Activated CD4-positive, alpha-beta memory T cell treated with anti-CD3 and anti-CD28 coated beads, Interleukin-2, amount 10 ng/mL, durations not matched to agents 7 days and 5 days (primary cell): Measurements from ENCODE around the gene FMN1. TPM values are rescaled to one million over a fixed set of nuclear protein-coding genes. Genes with fewer than 3 reads are reported as not detected.
"Not testable (repeated sequence)": the region's sequence is repeated elsewhere in the genome, so short reads cannot be mapped to it uniquely, and the experiment has no call there.

Experiments used
- CTCF ChIA-PET: fragments of 350-600 bp; sonication (Branson Sonifier 250); formaldehyde crosslinking; loops from one replicate; lab custom pipeline; 2021; ENCODE audit warnings: antibody characterized with exemption, inconsistent platforms; lab: Charles Lee
- POLR2A ChIA-PET: fragments of 350-600 bp; sonication (Branson Sonifier 250); formaldehyde crosslinking; loops from one replicate; lab custom pipeline; 2021; ENCODE audit warnings: antibody characterized with exemption; lab: Charles Lee
- DNase-seq: peaks from one replicate; pipeline ENCODE4 v3.0.0-alpha.2; 2020
- H3K27ac Mint-ChIP-seq: one replicate; pipeline ENCODE4 v1.8.0; 2021; ENCODE audit warnings: mild to moderate bottlenecking, mixed read lengths
- H3K27me3 Mint-ChIP-seq: one replicate; pipeline ENCODE4 v1.8.0; 2021; ENCODE audit warnings: mixed read lengths
- H3K36me3 Mint-ChIP-seq: one replicate; pipeline ENCODE4 v1.8.0; 2021; ENCODE audit warnings: low read depth, mixed read lengths
- H3K4me1 Mint-ChIP-seq: one replicate; pipeline ENCODE4 v1.8.0; 2021; ENCODE audit warnings: mixed read lengths
- H3K4me3 Mint-ChIP-seq: one replicate; pipeline ENCODE4 v1.8.0; 2021; ENCODE audit warnings: mild to moderate bottlenecking, mixed read lengths
- H3K9me3 Mint-ChIP-seq: one replicate; pipeline ENCODE4 v1.8.0; 2021; ENCODE audit warnings: mixed read lengths
- total RNA-seq, 2 experiments: library from RNA; stranded (reverse); gene quantifications; one replicate each; pipeline ENCODE4 v1.2.3, GENCODE V29; 2021

Gene FMN1
- total RNA-seq, 2 experiments from 2014 or later = 0.03 to 0.15 TPM

GRCh38 chr15:32846671-32847070 lies 347.8 kb downstream of the FMN1 start:
- POLR2A ChIA-PET, H3K9me3 Mint-ChIP-seq, H3K4me1 Mint-ChIP-seq: not testable (repeated sequence)

GRCh38 chr15:32844118-32844711 lies 350.3 kb downstream of the FMN1 start:
- Mint-ChIP-seq H3K36me3 (no peaks in the 10 kb centered on the region), H3K27ac (no peak overlapping the region), H3K9me3 (no peaks in the 10 kb centered on the region), H3K4me3 (no peak overlapping the region), H3K27me3 (peaks cover 6% of the 10 kb centered on the region), H3K4me1 (no peaks in the 10 kb centered on the region)
- ChIA-PET POLR2A (no interaction called here), CTCF (interaction anchor here (0.9 to 1.2 kb wide), 4 partner anchors 10 to 152 kb away, joined by 3 to 5 read pairs (median 3); no protein-coding TSS in a partner anchor)
- DNase-seq = no peak

More at GRCh38 chr15:32846671-32847070, 347.8 kb downstream of the FMN1 start:
- H3K27ac Mint-ChIP-seq, H3K27me3 Mint-ChIP-seq, H3K4me3 Mint-ChIP-seq, DNase-seq, H3K36me3 Mint-ChIP-seq, CTCF ChIA-PET: not testable (repeated sequence)

GRCh38 chr15:32843219-32843815 lies 351.2 kb downstream of the FMN1 start:
- Mint-ChIP-seq H3K36me3 (no peaks in the 10 kb centered on the region), H3K4me1 (no peaks in the 10 kb centered on the region), H3K27ac (no peak overlapping the region), H3K9me3 (no peaks in the 10 kb centered on the region), H3K27me3 (peaks cover 6% of the 10 kb centered on the region), H3K4me3 (no peak overlapping the region)
- DNase-seq = no peak
- ChIA-PET CTCF (interaction anchor here (0.9 to 1.2 kb wide), 5 partner anchors 10 to 181 kb away, joined by 3 to 5 read pairs (median 3); no protein-coding TSS in a partner anchor), POLR2A (no interaction called here)

- Mint-ChIP-seq H3K27ac (no peak overlapping the region), H3K9me3 (no peaks in the 10 kb centered on the region), H3K27me3 (peaks cover 10% of the 10 kb centered on the region), H3K4me1 (no peaks in the 10 kb centered on the region), H3K4me3 (no peak overlapping the region), H3K36me3 (no peaks in the 10 kb centered on the region)
- DNase-seq = no peak
- ChIA-PET POLR2A (no interaction called here), CTCF (no interaction called here)
Observed at GRCh38 chr15:32842081-32842480, 352.4 kb downstream of the FMN1 start.

- ChIA-PET POLR2A (no interaction called here), CTCF (no interaction called here)
- H3K4me1 Mint-ChIP-seq = no peaks in the 10 kb centered on the region
Observed at GRCh38 chr15:32840507-32841245, 353.8 kb downstream of the FMN1 start.

GRCh38 chr15:32838820-32839219 lies 355.7 kb downstream of the FMN1 start:
- H3K27ac Mint-ChIP-seq = no peak overlapping the region
- POLR2A ChIA-PET = no interaction called here
- H3K9me3 Mint-ChIP-seq = no peaks in the 10 kb centered on the region
- peaks cover 21% of the 10 kb centered on the region for H3K27me3 Mint-ChIP-seq
- H3K36me3 Mint-ChIP-seq = no peaks in the 10 kb centered on the region
- no peaks in the 10 kb centered on the region for H3K4me1 Mint-ChIP-seq
- CTCF ChIA-PET = no interaction called here
- DNase-seq = no peak
- no peak overlapping the region for H3K4me3 Mint-ChIP-seq

More at GRCh38 chr15:32840507-32841245, 353.8 kb downstream of the FMN1 start:
- H3K27ac Mint-ChIP-seq = no peak overlapping the region
- no peaks in the 10 kb centered on the region for H3K9me3 Mint-ChIP-seq
- no peaks in the 10 kb centered on the region for H3K36me3 Mint-ChIP-seq
- no peak for DNase-seq
- no peak overlapping the region for H3K4me3 Mint-ChIP-seq
- peaks cover 10% of the 10 kb centered on the region for H3K27me3 Mint-ChIP-seq

GRCh38 chr15:32838338-32838737 lies 356.2 kb downstream of the FMN1 start:
- H3K27me3 Mint-ChIP-seq = peaks cover 19% of the 10 kb centered on the region
- H3K27ac Mint-ChIP-seq = no peak overlapping the region
- ChIA-PET POLR2A (no interaction called here), CTCF (no interaction called here)
- H3K4me3 Mint-ChIP-seq = no peak overlapping the region
- no peaks in the 10 kb centered on the region for H3K36me3 Mint-ChIP-seq
- H3K4me1 Mint-ChIP-seq = no peaks in the 10 kb centered on the region
- H3K9me3 Mint-ChIP-seq = no peaks in the 10 kb centered on the region
- DNase-seq = no peak

- Mint-ChIP-seq H3K4me3 (no peak overlapping the region), H3K4me1 (no peaks in the 10 kb centered on the region), H3K27me3 (peaks cover 19% of the 10 kb centered on the region), H3K9me3 (no peaks in the 10 kb centered on the region), H3K27ac (no peak overlapping the region), H3K36me3 (no peaks in the 10 kb centered on the region)
- no peak for DNase-seq
- ChIA-PET CTCF (no interaction called here), POLR2A (no interaction called here)
Observed at GRCh38 chr15:32837935-32838334, 356.6 kb downstream of the FMN1 start.

GRCh38 chr15:32834156-32834555 lies 360.4 kb downstream of the FMN1 start:
- DNase-seq = no peak
- ChIA-PET CTCF (no interaction called here), POLR2A (no interaction called here)
- Mint-ChIP-seq H3K27ac (no peak overlapping the region), H3K4me1 (no peaks in the 10 kb centered on the region), H3K4me3 (no peak overlapping the region), H3K36me3 (no peaks in the 10 kb centered on the region), H3K9me3 (no peaks in the 10 kb centered on the region), H3K27me3 (peaks cover 17% of the 10 kb centered on the region)

GRCh38 chr15:32833379-32833821 lies 361.1 kb downstream of the FMN1 start:
- CTCF ChIA-PET = no interaction called here
- no peak overlapping the region for H3K4me3 Mint-ChIP-seq
- peaks cover 17% of the 10 kb centered on the region for H3K27me3 Mint-ChIP-seq
- H3K9me3 Mint-ChIP-seq = no peaks in the 10 kb centered on the region
- no peak overlapping the region for H3K27ac Mint-ChIP-seq
- H3K36me3 Mint-ChIP-seq = no peaks in the 10 kb centered on the region
- POLR2A ChIA-PET = no interaction called here
- no peak for DNase-seq
- no peaks in the 10 kb centered on the region for H3K4me1 Mint-ChIP-seq

GRCh38 chr15:32831485-32831884 lies 363.0 kb downstream of the FMN1 start:
- CTCF ChIA-PET = no interaction called here
- Mint-ChIP-seq H3K27ac (no peak overlapping the region), H3K27me3 (peaks cover 13% of the 10 kb centered on the region), H3K36me3 (no peaks in the 10 kb centered on the region), H3K4me1 (no peaks in the 10 kb centered on the region), H3K4me3 (no peak overlapping the region), H3K9me3 (no peaks in the 10 kb centered on the region)
- POLR2A ChIA-PET = no interaction called here
- no peak for DNase-seq

- no peak for DNase-seq
- H3K27me3 Mint-ChIP-seq = peaks cover 10% of the 10 kb centered on the region
- ChIA-PET POLR2A (no interaction called here), CTCF (no interaction called here)
- H3K4me1 Mint-ChIP-seq = no peaks in the 10 kb centered on the region
- no peak overlapping the region for H3K27ac Mint-ChIP-seq
- no peaks in the 10 kb centered on the region for H3K36me3 Mint-ChIP-seq
- no peaks in the 10 kb centered on the region for H3K9me3 Mint-ChIP-seq
- no peak overlapping the region for H3K4me3 Mint-ChIP-seq
Observed at GRCh38 chr15:32830241-32830640, 364.3 kb downstream of the FMN1 start.

GRCh38 chr15:32829436-32829835 lies 365.1 kb downstream of the FMN1 start:
- no peaks in the 10 kb centered on the region for H3K36me3 Mint-ChIP-seq
- H3K27ac Mint-ChIP-seq = no peak overlapping the region
- CTCF ChIA-PET = interaction anchor here (1.0 kb wide), 1 partner anchor 22 kb away, joined by 3 read pairs; no protein-coding TSS in a partner anchor
- H3K9me3 Mint-ChIP-seq = no peaks in the 10 kb centered on the region
- peaks cover 6% of the 10 kb centered on the region for H3K27me3 Mint-ChIP-seq
- H3K4me1 Mint-ChIP-seq = no peaks in the 10 kb centered on the region
- no peak for DNase-seq
- POLR2A ChIA-PET = no interaction called here
- H3K4me3 Mint-ChIP-seq = no peak overlapping the region
